ENCODE results near the gene ATP9A. TPM values are rescaled to one million over a fixed set of nuclear protein-coding genes. Genes with fewer than 3 reads are reported as not detected.
"Not testable (repeated sequence)": the region's sequence is repeated elsewhere in the genome, so short reads cannot be mapped to it uniquely, and the experiment has no call there.

ATP9A gene
- 17.6 and 18.2 TPM in 2 replicates for total RNA-seq (ENCODE audit: low replicate concordance)

DNA sequence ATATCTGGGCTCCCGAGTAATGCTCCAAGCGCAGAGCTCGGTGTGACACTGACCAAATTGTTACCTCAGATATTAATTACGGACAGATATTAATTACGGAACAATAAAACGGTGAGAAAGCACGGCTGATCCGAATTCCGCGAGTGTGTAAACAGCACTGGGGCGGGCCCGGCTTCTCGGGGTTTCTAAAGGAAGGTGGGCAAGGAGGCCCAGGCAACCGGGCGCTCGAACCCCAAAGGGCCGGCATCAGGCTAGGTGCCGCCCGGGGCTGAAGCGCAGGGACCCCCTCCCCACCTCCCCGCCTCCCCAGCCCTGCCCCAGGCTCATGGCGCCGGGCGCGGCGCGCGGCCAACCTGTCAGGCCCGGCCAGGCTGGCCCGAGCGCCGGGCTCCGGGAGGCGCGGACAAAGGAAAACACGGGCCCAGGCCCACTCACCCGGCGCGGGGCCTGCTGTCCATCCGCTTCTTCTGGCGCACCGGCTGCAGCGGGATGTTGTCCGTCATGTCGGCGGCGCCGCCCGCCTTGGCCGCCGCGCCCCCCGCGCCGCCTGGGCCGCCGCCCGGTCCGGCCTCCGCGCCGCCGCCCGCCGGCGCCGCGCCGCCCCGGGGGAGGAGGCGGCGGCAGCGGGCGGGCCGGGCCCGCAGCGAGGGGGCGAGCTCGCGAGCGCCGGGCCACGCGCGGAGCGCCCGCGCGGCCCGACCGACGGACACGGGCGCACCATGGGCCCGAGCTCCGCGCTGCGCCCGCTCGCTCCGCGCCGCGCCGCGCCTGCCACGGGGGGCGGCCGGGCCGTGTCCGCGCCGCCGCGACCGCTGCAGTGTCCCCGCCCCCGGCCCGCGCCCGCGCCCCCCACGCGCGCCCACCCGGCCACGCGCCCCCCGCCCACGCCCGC, at the start of gene ATP9A:
ATP9A (minus strand) TSS at position 524 of the 892 bp plus-strand sequence; CDS start at position 503, 21 bp downstream.
- H3K36me3 ChIP-seq: no peaks in the 10 kb centered on the region
- peak within 1 kb of the TSS; percentile 83 for H3K4me3 ChIP-seq
- H3K9ac ChIP-seq: peak within 1 kb of the TSS; percentile 55
- peaks cover 7% of the 10 kb centered on the region for H3K4me1 Mint-ChIP-seq
- H3K27me3 Mint-ChIP-seq (ENCODE audit: insufficient read depth, low read depth): peaks cover 9% of the 10 kb centered on the region
- no peaks in the 10 kb centered on the region for H4K20me1 ChIP-seq (ENCODE audit: low read depth)
- H3K27me3 ChIP-seq: no peaks in the 10 kb centered on the region
- peaks cover 3% of the 10 kb centered on the region for H3K36me3 Mint-ChIP-seq
- peak; percentile 76 for DNase-seq (ENCODE audit: low spot score)
- H3K27ac ChIP-seq: no peak within 1 kb of the TSS
- H3K4me2 ChIP-seq: peak within 1 kb of the TSS; percentile 86
- H3K4me3 Mint-ChIP-seq: peak within 1 kb of the TSS; percentile 91
- peaks cover 31% of the 10 kb centered on the region for H3K79me2 ChIP-seq (ENCODE audit: low read depth)
- no peaks in the 10 kb centered on the region for H3K9me3 ChIP-seq (ENCODE audit: low read depth)
- peaks cover 2% of the 10 kb centered on the region for H3K9me3 Mint-ChIP-seq
- peaks cover 48% of the 10 kb centered on the region for H3F3A ChIP-seq (ENCODE audit: low read depth)
- H3K4me1 ChIP-seq: peaks cover 5% of the 10 kb centered on the region
- H2AFZ ChIP-seq (replicated peaks): peak within 1 kb of the TSS; percentile 77
- TF ChIP-seq EZH2phosphoT487 (IDR thresholded peaks at IDR 0.05) (no peak), EZH2 (IDR thresholded peaks at IDR 0.05) (peak; percentile 16)
- H3K27ac Mint-ChIP-seq: peak within 1 kb of the TSS; percentile 69

- not testable (repeated sequence) for DNase-seq (ENCODE audit: low spot score); H3K4me2 ChIP-seq; H3K27me3 Mint-ChIP-seq (ENCODE audit: insufficient read depth, low read depth); H3K27ac Mint-ChIP-seq; H3K36me3 Mint-ChIP-seq; H4K20me1 ChIP-seq (ENCODE audit: low read depth); H3K4me3 Mint-ChIP-seq; H2AFZ ChIP-seq (replicated peaks); H3K9me3 Mint-ChIP-seq; H3K4me1 Mint-ChIP-seq; H3K36me3 ChIP-seq; H3K4me3 ChIP-seq; H3K79me2 ChIP-seq (ENCODE audit: low read depth); H3K9me3 ChIP-seq (ENCODE audit: low read depth); H3K27me3 ChIP-seq; H3K27ac ChIP-seq; H3K9ac ChIP-seq
- Histone ChIP-seq H3K4me1 (peaks cover 19% of the 10 kb centered on the region), H3F3A (ENCODE audit: low read depth) (peaks cover 16% of the 10 kb centered on the region)
Observed at GRCh38 chr20:51816856-51817255, 48.7 kb upstream of the ATP9A start.

- H3K27me3 Mint-ChIP-seq (ENCODE audit: insufficient read depth, low read depth): no peaks in the 10 kb centered on the region
- Histone ChIP-seq H2AFZ (replicated peaks) (peak overlapping the region; percentile 51), H3K4me1 (peaks cover 32% of the 10 kb centered on the region), H3K27ac (no peak overlapping the region), H3K9ac (no peak overlapping the region), H3K36me3 (no peaks in the 10 kb centered on the region), H3K4me3 (no peak overlapping the region), H3K79me2 (ENCODE audit: low read depth) (no peaks in the 10 kb centered on the region), H3K27me3 (no peaks in the 10 kb centered on the region), H3F3A (ENCODE audit: low read depth) (peaks cover 29% of the 10 kb centered on the region), H3K4me2 (no peak overlapping the region), H4K20me1 (ENCODE audit: low read depth) (no peaks in the 10 kb centered on the region), H3K9me3 (ENCODE audit: low read depth) (no peaks in the 10 kb centered on the region)
- H3K9me3 Mint-ChIP-seq: no peaks in the 10 kb centered on the region
- peaks cover 9% of the 10 kb centered on the region for H3K4me1 Mint-ChIP-seq
- no peak overlapping the region for H3K4me3 Mint-ChIP-seq
- no peak for DNase-seq (ENCODE audit: low spot score)
- H3K27ac Mint-ChIP-seq: peak overlapping the region; percentile 3
- no peaks in the 10 kb centered on the region for H3K36me3 Mint-ChIP-seq
- no peak for TF ChIP-seq CTCF (IDR thresholded peaks at IDR 0.05)
- no peak for TF ChIP-seq EZH2phosphoT487 (IDR thresholded peaks at IDR 0.05)
- no peak for TF ChIP-seq EZH2 (IDR thresholded peaks at IDR 0.05)
Observed at GRCh38 chr20:51815383-51816076, 47.3 kb upstream of the ATP9A start.

DNA sequence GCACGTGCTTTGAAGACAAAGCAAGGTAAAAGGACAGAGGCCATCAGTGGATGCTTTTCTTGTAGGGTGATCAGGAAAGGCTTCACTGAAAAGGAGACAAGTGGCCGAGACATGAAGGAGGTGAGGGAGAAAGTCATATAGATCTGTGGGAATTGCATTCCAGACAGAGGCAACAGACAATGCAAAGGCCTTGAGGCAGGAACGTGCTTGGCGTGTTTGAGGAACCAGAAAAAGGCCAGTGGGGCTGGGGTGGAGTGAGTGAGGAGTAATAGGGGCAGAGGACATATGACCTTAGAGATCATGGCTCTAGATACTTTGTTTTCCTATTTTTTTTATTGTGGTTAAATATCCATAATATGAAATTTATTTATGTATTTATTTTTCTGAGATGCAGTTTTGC, 44.7 kb upstream of the ATP9A start:
- DNase-seq (ENCODE audit: low spot score): no peak
- no peak overlapping the region for H3K9ac ChIP-seq
- no peak overlapping the region for H3K27ac Mint-ChIP-seq

More for the DNA sequence above, 44.7 kb upstream of the ATP9A start:
- Histone ChIP-seq H3K9me3 (ENCODE audit: low read depth) (no peaks in the 10 kb centered on the region), H3K4me1 (peaks cover 33% of the 10 kb centered on the region), H3K4me3 (no peak overlapping the region), H3K27ac (peak overlapping the region; percentile 87), H2AFZ (replicated peaks) (peak overlapping the region; percentile 75), H3K36me3 (no peaks in the 10 kb centered on the region), H3K4me2 (no peak overlapping the region), H4K20me1 (ENCODE audit: low read depth) (no peaks in the 10 kb centered on the region), H3F3A (ENCODE audit: low read depth) (peaks cover 43% of the 10 kb centered on the region), H3K27me3 (no peaks in the 10 kb centered on the region), H3K79me2 (ENCODE audit: low read depth) (no peaks in the 10 kb centered on the region)
- H3K4me1 Mint-ChIP-seq: peaks cover 13% of the 10 kb centered on the region
- H3K27me3 Mint-ChIP-seq (ENCODE audit: insufficient read depth, low read depth): peaks cover 3% of the 10 kb centered on the region
- no peaks in the 10 kb centered on the region for H3K9me3 Mint-ChIP-seq
- H3K4me3 Mint-ChIP-seq: no peak overlapping the region
- H3K36me3 Mint-ChIP-seq: no peaks in the 10 kb centered on the region
- TF ChIP-seq EZH2phosphoT487 (IDR thresholded peaks at IDR 0.05) (no peak), EZH2 (IDR thresholded peaks at IDR 0.05) (no peak), CTCF (IDR thresholded peaks at IDR 0.05) (no peak)

Measured in neural progenitor cell (in vitro differentiated cells).